ENCODE measurements around the gene PDZD2. TPM values are rescaled to one million over a fixed set of nuclear protein-coding genes. Genes with fewer than 3 reads are reported as not detected.

PDZD2 gene
- total RNA-seq, 2 donors from 2014 or later = not detected

DNA sequence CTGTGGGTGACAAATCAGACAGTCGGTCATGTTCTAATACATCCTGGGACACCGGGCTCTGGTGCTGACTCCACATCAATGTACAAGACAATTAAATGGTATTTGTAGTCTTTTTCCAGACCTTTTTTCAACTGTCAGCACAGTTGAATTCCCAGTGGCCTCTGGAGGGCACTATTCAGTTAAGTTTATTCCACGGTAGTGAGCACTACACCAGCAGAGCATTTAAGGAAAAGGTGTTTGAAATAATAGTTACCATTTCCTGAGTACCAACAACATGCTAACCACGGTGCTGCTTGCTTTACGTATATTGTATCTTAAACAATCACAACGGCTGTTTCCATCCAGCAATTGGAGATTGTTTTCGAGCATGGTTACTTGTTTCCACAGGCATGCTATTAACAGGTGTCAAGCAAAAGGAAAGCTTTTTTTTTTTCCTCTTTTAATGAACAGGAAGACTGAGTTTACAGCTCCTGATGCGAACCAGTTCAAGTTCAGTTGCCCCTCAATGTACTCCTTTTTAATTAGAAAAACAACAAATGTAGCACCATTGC is 186.7 kb downstream of the PDZD2 start:
- ATAC-seq = peak in 1 of 2 donors; percentile 50
- H3K27ac Mint-ChIP-seq = no peak overlapping the region
- no peaks in the 10 kb centered on the region for H3K36me3 Mint-ChIP-seq
- no peaks in the 10 kb centered on the region for H3K9me3 Mint-ChIP-seq
- H3K4me3 Mint-ChIP-seq = no peak overlapping the region
- no peaks in the 10 kb centered on the region for H3K4me1 Mint-ChIP-seq (ENCODE audit: low read depth in 2 of 2)
- no peak for DNase-seq (ENCODE audit: low spot score)
- H3K27me3 Mint-ChIP-seq = peaks cover 17 to 26% of the 10 kb centered on the region in 2 donors

DNA sequence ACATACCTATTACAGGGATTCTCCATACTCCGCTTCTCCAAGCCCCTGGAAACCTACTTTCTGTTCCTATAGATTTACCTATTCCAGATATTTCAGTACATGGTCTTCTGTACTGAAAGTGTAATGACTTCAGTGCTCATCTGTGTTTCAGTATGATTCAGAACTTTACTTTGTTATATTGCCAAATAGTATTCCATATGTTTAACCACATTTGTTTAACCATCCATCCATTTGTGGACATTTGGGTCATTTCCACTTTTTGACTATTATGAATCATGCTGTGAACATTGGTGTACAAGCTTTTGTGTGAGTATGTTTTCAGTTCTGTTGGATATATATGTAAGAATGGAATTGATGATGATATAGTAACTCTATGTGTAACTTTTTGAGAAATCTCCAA is 188.9 kb downstream of the PDZD2 start:
- DNase-seq (ENCODE audit: low spot score) (no peak), ATAC-seq (no peak)
- Mint-ChIP-seq H3K9me3 (no peaks in the 10 kb centered on the region), H3K27me3 (peaks cover 17 to 30% of the 10 kb centered on the region in 2 donors), H3K4me3 (no peak overlapping the region), H3K36me3 (no peaks in the 10 kb centered on the region), H3K27ac (no peak overlapping the region), H3K4me1 (ENCODE audit: low read depth in 2 of 2) (no peaks in the 10 kb centered on the region)

GRCh38 chr5:31832966-31833365 is 194.0 kb downstream of the PDZD2 start:
- no peaks in the 10 kb centered on the region for H3K36me3 Mint-ChIP-seq
- ATAC-seq (no peak), DNase-seq (ENCODE audit: low spot score) (no peak)
- no peak overlapping the region for H3K4me3 Mint-ChIP-seq
- no peaks in the 10 kb centered on the region for H3K9me3 Mint-ChIP-seq
- no peak overlapping the region for H3K27ac Mint-ChIP-seq
- no peaks in the 10 kb centered on the region for H3K4me1 Mint-ChIP-seq (ENCODE audit: low read depth in 2 of 2)
- peaks cover 8% of the 10 kb centered on the region in 2 donors for H3K27me3 Mint-ChIP-seq

DNA sequence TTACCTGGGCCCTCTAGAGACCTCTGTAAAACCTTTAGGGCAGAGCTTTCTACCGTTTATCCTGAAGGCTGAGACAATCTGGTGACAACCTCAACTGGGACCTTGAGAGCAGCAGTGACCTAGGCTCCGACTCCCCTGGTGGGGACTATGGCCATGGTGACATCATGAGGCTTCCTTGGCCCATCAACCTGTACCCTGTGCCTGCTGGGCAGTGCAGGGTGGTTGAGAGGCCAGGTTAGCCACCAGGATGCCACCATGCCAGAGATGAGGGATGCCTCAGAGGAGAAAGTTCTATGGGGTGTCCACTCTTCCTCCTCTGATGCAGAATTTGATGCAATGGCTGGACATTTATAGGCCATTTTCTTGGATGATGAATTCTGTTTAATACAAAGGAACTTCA is 194.8 kb downstream of the PDZD2 start:
- Mint-ChIP-seq H3K4me3 (no peak overlapping the region), H3K9me3 (no peaks in the 10 kb centered on the region), H3K36me3 (no peaks in the 10 kb centered on the region), H3K27me3 (peaks cover 6% of the 10 kb centered on the region in 2 donors), H3K4me1 (ENCODE audit: low read depth in 2 of 2) (no peaks in the 10 kb centered on the region), H3K27ac (no peak overlapping the region)
- DNase-seq (ENCODE audit: low spot score) (no peak), ATAC-seq (peak in 1 of 2 donors; percentile 59)

- H3K4me1 Mint-ChIP-seq (ENCODE audit: low read depth in 2 of 2) = peaks cover 0 to 3% of the 10 kb centered on the region in 2 donors
- DNase-seq (ENCODE audit: low spot score) (no peak), ATAC-seq (no peak)
- no peak overlapping the region for H3K27ac Mint-ChIP-seq
- no peaks in the 10 kb centered on the region for H3K9me3 Mint-ChIP-seq
- no peaks in the 10 kb centered on the region for H3K36me3 Mint-ChIP-seq
- H3K4me3 Mint-ChIP-seq = no peak overlapping the region
- H3K27me3 Mint-ChIP-seq = peaks cover 5 to 8% of the 10 kb centered on the region in 2 donors
Measured at GRCh38 chr5:31844622-31845345, 205.9 kb downstream of the PDZD2 start.

- H3K27ac Mint-ChIP-seq = no peak overlapping the region
- H3K36me3 Mint-ChIP-seq = no peaks in the 10 kb centered on the region
- H3K27me3 Mint-ChIP-seq = peaks cover 5 to 8% of the 10 kb centered on the region in 2 donors
- peaks cover 0 to 3% of the 10 kb centered on the region in 2 donors for H3K4me1 Mint-ChIP-seq (ENCODE audit: low read depth in 2 of 2)
- H3K4me3 Mint-ChIP-seq = no peak overlapping the region
- DNase-seq (ENCODE audit: low spot score) = no peak
- no peaks in the 10 kb centered on the region for H3K9me3 Mint-ChIP-seq
- no peak for ATAC-seq
Measured at GRCh38 chr5:31845361-31845760, 206.4 kb downstream of the PDZD2 start.

GRCh38 chr5:31846934-31847333 is 208.0 kb downstream of the PDZD2 start:
- no peaks in the 10 kb centered on the region for H3K9me3 Mint-ChIP-seq

DNA sequence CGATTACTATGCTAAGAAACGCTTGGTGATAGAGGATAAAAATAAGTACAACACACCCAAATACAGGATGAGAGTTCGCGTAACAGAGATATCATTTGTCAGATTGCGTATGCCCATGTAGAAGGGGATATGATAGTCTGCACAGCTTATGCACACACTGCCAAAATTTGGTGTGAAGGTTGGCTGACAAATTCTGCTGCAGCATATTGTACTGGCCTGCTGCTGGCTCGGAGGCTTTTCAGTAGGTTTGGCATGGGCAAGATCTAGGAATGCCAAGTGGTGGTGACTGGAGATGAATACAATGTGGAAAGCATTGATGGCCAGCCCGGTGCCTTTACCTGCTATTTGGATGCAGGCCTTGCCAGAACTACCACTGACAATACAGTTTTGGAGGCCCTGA is 208.4 kb downstream of the PDZD2 start:
- Mint-ChIP-seq H3K27ac (no peak overlapping the region), H3K27me3 (peaks cover 2 to 13% of the 10 kb centered on the region in 2 donors), H3K9me3 (no peaks in the 10 kb centered on the region), H3K4me1 (ENCODE audit: low read depth in 2 of 2) (peaks cover 0 to 3% of the 10 kb centered on the region in 2 donors), H3K4me3 (no peak overlapping the region), H3K36me3 (no peaks in the 10 kb centered on the region)
- DNase-seq (ENCODE audit: low spot score) (no peak), ATAC-seq (no peak)

More at GRCh38 chr5:31846934-31847333, 208.0 kb downstream of the PDZD2 start:
- Mint-ChIP-seq H3K27ac (no peak overlapping the region), H3K36me3 (no peaks in the 10 kb centered on the region), H3K4me1 (ENCODE audit: low read depth in 2 of 2) (peaks cover 0 to 3% of the 10 kb centered on the region in 2 donors), H3K4me3 (no peak overlapping the region), H3K27me3 (peaks cover 2 to 13% of the 10 kb centered on the region in 2 donors)
- ATAC-seq = no peak
- no peak for DNase-seq (ENCODE audit: low spot score)

DNA sequence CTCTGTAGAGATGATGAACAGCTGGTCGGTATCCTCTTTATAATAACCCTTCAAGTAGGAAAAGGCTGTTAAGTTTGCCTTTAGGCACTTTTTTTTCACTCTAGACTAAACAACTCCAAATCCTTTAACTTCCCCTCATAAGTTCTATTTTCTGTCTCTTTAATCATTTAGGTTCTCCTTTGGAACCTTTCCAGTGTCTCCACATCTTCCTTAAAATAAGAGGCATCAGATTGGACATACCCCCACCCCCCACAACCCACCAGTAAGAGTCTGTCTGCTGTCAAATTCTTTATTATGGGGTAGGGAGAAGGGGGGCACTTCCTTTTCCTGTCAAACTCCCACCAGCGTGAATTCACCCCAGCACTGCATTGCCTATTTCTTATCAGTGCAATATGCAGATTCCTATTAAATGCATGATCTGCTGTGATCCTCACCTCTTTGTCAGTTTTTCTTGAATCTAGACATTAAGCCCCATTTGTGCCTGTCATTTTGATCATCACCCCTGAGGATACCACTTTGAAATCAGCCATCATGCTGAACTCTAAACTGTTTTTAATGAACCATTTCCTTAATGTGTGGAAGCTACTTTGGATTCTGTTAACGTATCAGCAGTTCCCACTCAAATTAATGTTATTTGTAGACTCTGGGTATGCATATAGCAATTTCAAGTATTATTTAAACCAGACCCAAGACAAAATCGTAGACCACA is 212.2 kb downstream of the PDZD2 start:
- Mint-ChIP-seq H3K4me3 (no peak overlapping the region), H3K9me3 (no peaks in the 10 kb centered on the region), H3K27ac (no peak overlapping the region), H3K4me1 (ENCODE audit: low read depth in 2 of 2) (peaks cover 0 to 8% of the 10 kb centered on the region in 2 donors), H3K27me3 (peaks cover 19 to 30% of the 10 kb centered on the region in 2 donors), H3K36me3 (no peaks in the 10 kb centered on the region)
- DNase-seq (ENCODE audit: low spot score) = no peak
- ATAC-seq = no peak

GRCh38 chr5:31853398-31854135 is 214.6 kb downstream of the PDZD2 start:
- peaks cover 0 to 6% of the 10 kb centered on the region in 2 donors for H3K4me1 Mint-ChIP-seq (ENCODE audit: low read depth in 2 of 2)
- no peaks in the 10 kb centered on the region for H3K9me3 Mint-ChIP-seq
- H3K4me3 Mint-ChIP-seq = no peak overlapping the region
- DNase-seq (ENCODE audit: low spot score) (no peak), ATAC-seq (no peak)
- H3K36me3 Mint-ChIP-seq = no peaks in the 10 kb centered on the region
- H3K27me3 Mint-ChIP-seq = peaks cover 33 to 45% of the 10 kb centered on the region in 2 donors
- no peak overlapping the region for H3K27ac Mint-ChIP-seq

DNA sequence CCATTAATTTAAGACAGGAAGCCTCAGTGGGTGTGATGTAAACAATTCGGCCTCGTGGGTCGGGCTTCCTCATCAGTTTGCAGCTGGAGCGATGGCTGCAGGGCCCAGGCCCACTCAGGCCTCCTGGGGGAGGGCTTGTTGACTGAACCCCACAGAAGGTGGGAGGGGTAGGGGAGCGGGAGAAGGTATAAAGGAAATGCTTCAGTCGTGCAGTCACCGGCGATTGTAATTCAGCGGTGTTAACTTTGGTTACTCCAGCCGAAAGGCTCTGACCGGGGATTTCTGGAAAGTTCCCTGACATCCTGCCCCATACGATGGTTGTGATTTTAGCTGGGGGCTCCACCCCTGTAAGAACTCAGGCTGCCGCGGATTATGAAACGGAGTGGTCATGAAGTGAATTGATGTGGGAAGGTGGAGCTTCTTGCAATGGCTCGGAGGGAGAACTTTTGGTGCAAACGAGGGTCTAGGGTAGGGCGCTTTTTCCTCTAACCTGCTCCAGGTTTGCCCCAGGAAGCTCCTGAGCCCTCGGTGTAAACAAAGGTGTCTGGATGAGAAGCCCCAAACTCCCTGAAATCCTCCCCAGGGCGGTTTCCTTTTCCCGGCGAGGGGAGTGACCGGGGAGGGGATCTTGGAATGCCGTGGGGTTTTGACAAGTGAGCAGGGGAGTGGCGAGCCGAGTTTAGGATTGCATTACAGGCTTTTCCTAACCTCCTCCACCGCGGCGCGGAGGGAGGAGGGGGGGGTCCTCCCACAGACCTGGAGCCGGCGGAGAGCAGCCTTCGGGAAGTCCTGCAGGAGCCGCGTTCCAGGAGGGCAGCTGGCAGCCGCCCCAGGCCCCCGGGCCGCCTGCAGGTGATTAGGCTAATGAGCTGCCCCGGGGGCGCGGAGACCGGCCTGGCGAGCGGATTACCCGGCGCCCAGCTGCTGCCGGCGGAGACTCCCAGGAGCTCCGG is 215.5 kb downstream of the PDZD2 start:
- peaks cover 4% of the 10 kb centered on the region for H3K9me3 Mint-ChIP-seq
- peaks cover 0 to 6% of the 10 kb centered on the region in 2 donors for H3K4me1 Mint-ChIP-seq (ENCODE audit: low read depth in 2 of 2)
- peak overlapping the region in 1 of 2 donors; percentile 20 for H3K27ac Mint-ChIP-seq
- H3K36me3 Mint-ChIP-seq = peaks cover 6% of the 10 kb centered on the region
- peak in 1 of 2 donors; percentile 32 for ATAC-seq
- DNase-seq (ENCODE audit: low spot score) = no peak
- no peak overlapping the region for H3K4me3 Mint-ChIP-seq
- peaks cover 38 to 54% of the 10 kb centered on the region in 2 donors for H3K27me3 Mint-ChIP-seq

DNA sequence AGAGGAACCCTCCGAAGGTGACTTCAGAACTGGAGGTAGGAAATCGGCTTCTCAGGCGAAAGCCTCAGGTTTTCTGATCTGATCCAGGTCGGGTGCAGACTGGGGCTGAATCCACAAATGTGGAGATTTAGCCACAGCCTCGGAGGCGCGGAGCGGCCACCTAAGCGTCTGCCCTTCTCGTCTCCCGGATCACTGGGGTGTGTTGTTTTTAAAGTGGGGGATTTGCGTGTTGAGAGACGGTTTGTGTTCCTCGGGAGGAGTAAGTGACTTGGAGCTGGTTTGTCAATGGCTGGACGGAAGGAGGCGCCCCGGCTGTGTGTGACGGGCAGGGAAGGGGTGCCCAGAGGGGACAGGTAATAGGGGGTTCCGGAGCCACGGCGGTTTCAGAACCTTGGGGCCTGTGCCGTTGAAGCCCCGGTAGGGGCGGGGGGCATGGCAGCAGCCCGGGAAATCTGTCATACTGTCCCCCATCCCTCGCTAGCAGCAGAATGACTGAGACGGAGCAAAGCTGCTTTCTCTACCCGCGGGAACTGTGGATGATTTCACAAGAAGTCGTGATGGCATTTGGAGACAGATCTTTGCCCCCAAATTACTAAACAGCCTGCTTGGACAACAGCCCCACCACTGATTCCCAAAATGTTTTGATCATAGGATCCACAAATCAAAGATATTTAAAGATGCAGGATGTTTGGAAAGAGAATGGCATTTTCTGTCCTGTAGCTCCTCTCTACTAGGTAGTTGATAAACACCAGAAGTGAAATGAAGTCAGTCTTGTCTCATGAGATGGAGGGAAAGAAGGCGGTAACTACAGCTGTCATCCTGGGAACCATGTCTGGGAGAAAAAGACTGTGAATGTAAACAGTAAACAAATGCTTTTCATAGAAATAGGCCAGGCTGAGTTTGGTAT is 216.5 kb downstream of the PDZD2 start:
- peaks cover 40 to 58% of the 10 kb centered on the region in 2 donors for H3K27me3 Mint-ChIP-seq
- ATAC-seq (no peak), DNase-seq (ENCODE audit: low spot score) (no peak)
- peaks cover 0 to 6% of the 10 kb centered on the region in 2 donors for H3K4me1 Mint-ChIP-seq (ENCODE audit: low read depth in 2 of 2)
- peak overlapping the region in 1 of 2 donors; percentile 20 for H3K27ac Mint-ChIP-seq
- H3K4me3 Mint-ChIP-seq = peak overlapping the region; percentile 1
- peaks cover 11% of the 10 kb centered on the region for H3K36me3 Mint-ChIP-seq
- H3K9me3 Mint-ChIP-seq = peaks cover 8% of the 10 kb centered on the region

All from natural killer cell treated with Interleukin-12 subunit alpha and Interleukin-12 subunit beta and Interleukin-15 and Interleukin-18, amount 100 ng/mL, for 72 hours (primary cell).